Measurements from ENCODE around the gene DLL4.

The DLL4 gene

DNA sequence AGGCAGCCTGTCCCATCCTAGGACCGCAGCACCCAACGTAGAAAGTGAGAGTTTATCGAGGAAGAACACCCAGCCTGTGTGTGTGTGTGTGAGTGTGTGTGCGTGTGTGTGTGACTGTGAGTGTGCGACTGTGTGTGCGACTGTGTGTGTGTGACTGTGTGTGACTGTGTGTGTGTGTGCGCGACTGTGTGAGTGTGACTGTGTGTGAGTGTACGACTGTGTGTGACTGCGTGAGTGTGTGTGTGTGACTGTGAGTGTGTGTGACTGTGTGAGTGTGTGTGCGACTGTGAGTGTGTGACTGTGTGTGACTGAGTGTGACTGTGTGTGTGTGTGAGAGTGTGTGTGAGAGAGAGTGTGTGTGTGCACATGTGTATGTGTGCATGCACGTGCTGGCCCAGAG lies 15.1 kb upstream of the DLL4 start:
- intact Hi-C loops (cut with DNase I; ENCODE audit: low total_unique reads): no loop called here
- Histone ChIP-seq H3K9me3 (no peaks in the 10 kb centered on the region), H3K4me1 (peaks cover 0 to 10% (median 3%) of the 10 kb centered on the region in 4 donors), H3K27ac (no peak overlapping the region), H3K27me3 (no peaks in the 10 kb centered on the region), H3K36me3 (no peaks in the 10 kb centered on the region), H3K4me3 (no peak overlapping the region)
- TF ChIP-seq, protein P1, sequence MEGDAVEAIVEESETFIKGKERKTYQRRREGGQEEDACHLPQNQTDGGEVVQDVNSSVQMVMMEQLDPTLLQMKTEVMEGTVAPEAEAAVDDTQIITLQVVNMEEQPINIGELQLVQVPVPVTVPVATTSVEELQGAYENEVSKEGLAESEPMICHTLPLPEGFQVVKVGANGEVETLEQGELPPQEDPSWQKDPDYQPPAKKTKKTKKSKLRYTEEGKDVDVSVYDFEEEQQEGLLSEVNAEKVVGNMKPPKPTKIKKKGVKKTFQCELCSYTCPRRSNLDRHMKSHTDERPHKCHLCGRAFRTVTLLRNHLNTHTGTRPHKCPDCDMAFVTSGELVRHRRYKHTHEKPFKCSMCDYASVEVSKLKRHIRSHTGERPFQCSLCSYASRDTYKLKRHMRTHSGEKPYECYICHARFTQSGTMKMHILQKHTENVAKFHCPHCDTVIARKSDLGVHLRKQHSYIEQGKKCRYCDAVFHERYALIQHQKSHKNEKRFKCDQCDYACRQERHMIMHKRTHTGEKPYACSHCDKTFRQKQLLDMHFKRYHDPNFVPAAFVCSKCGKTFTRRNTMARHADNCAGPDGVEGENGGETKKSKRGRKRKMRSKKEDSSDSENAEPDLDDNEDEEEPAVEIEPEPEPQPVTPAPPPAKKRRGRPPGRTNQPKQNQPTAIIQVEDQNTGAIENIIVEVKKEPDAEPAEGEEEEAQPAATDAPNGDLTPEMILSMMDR (IDR thresholded peaks at IDR 0.05): no peak
- no peak for DNase-seq

DNA sequence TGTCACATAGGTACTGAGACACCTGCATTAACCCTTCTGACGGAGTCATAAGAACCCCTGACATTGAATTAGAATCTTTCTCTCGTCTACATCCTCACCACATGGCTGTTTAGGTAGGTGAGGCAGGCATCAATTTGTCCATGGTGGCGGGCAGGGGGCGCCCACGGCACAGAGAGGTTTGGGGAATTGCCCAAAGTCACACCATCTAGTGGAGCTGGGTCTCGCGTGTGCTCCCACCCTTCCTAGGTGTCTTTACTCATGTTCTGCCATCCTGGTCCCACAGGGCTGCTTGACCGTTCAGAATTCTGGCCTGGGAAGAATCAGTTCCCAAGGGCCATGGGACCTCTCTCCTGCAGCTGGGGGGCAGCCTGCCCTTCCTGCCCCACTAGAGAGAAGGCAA lies 14.7 kb upstream of the DLL4 start:
- Histone ChIP-seq H3K4me1 (peaks cover 0 to 6% (median 2%) of the 10 kb centered on the region in 4 donors), H3K4me3 (no peak overlapping the region), H3K27me3 (no peaks in the 10 kb centered on the region), H3K9me3 (no peaks in the 10 kb centered on the region), H3K36me3 (no peaks in the 10 kb centered on the region), H3K27ac (no peak overlapping the region)
- TF ChIP-seq, protein P1 (IDR thresholded peaks at IDR 0.05): no peak
- intact Hi-C loops (cut with DNase I; ENCODE audit: low total_unique reads): no loop called here
- no peak for DNase-seq

GRCh38 chr15:40915116-40915661 lies 14.0 kb upstream of the DLL4 start:
- H3K4me3 ChIP-seq: no peak overlapping the region
- no peak for DNase-seq
- no peaks in the 10 kb centered on the region for H3K4me1 ChIP-seq
- TF ChIP-seq, protein P1 (IDR thresholded peaks at IDR 0.05): no peak
- H3K36me3 ChIP-seq: no peaks in the 10 kb centered on the region
- no peaks in the 10 kb centered on the region for H3K27me3 ChIP-seq
- intact Hi-C loops (cut with DNase I; ENCODE audit: low total_unique reads): no loop called here
- no peak overlapping the region for H3K27ac ChIP-seq
- no peaks in the 10 kb centered on the region for H3K9me3 ChIP-seq

GRCh38 chr15:40915679-40916078 lies 13.5 kb upstream of the DLL4 start:
- TF ChIP-seq, protein P1 (IDR thresholded peaks at IDR 0.05): no peak
- Histone ChIP-seq H3K36me3 (no peaks in the 10 kb centered on the region), H3K4me1 (no peaks in the 10 kb centered on the region), H3K27me3 (no peaks in the 10 kb centered on the region), H3K27ac (no peak overlapping the region), H3K4me3 (no peak overlapping the region), H3K9me3 (no peaks in the 10 kb centered on the region)
- no peak for DNase-seq
- intact Hi-C loops (cut with DNase I; ENCODE audit: low total_unique reads): no loop called here

- Histone ChIP-seq H3K4me3 (no peak overlapping the region), H3K27ac (no peak overlapping the region), H3K36me3 (no peaks in the 10 kb centered on the region), H3K4me1 (no peaks in the 10 kb centered on the region), H3K27me3 (no peaks in the 10 kb centered on the region), H3K9me3 (no peaks in the 10 kb centered on the region)
- TF ChIP-seq, protein P1 (IDR thresholded peaks at IDR 0.05): no peak
- no peak for DNase-seq
- intact Hi-C loops (cut with DNase I; ENCODE audit: low total_unique reads): no loop called here
These were observed 11.6 kb upstream of the DLL4 start for GRCh38 chr15:40917585-40917984.

All from tibial artery (tissue), 4 donors.